PC-3 (cell line): ENCODE data around the gene PDE11A. TPM values are rescaled to one million over a fixed set of nuclear protein-coding genes. Genes with fewer than 3 reads are reported as not detected.
"Not testable (repeated sequence)": the region's sequence is repeated elsewhere in the genome, so short reads cannot be mapped to it uniquely, and the experiment has no call there.

Source experiments
- ATAC-seq: fragments of 200-7000 bp; cut with Tn5 transposase; 2 replicates; pipeline ENCODE4 v1.9.1; 2020; ENCODE audit warnings: mild to moderate bottlenecking, moderate library complexity
- BruUV-seq: library from RNA; stranded (reverse); fragments of 400-500 nt; replicated peaks from 2 replicates; lab custom pipeline; 2021; lab: Mats Ljungman, UMichigan
- CTCF ChIA-PET: fragments of 300-600 bp; sonication (Branson Sonifier 250); formaldehyde crosslinking; loops from one replicate; lab custom pipeline; 2022; ENCODE audit warnings: antibody characterized with exemption; lab: Charles Lee
- POLR2A ChIA-PET: fragments of 300-600 bp; sonication (Branson Sonifier 250); formaldehyde crosslinking; loops from one replicate; lab custom pipeline; 2022; ENCODE audit warnings: antibody characterized with exemption; ENCODE audit not compliant: unreplicated experiment; lab: Charles Lee
- DNase-seq: peaks from one replicate; pipeline ENCODE4 v3.0.0-alpha.2; 2015
- H2AFZ ChIP-seq: fragments of 300-600 bp; sonication (generic); 2 replicates; pipeline ENCODE4 v1.6.0; 2016; ENCODE audit warnings: antibody characterized with exemption, low read length
- H3F3A ChIP-seq: fragments of 300-600 bp; sonication (generic); one replicate; pipeline ENCODE4 v1.6.0; 2017; ENCODE audit warnings: antibody characterized with exemption, low read length, control low read depth, mild to moderate bottlenecking; ENCODE audit not compliant: unreplicated experiment
- H3K27ac ChIP-seq: fragments of 300-600 bp; sonication (generic); 2 replicates; pipeline ENCODE4 v1.5.1; 2016; ENCODE audit warnings: mild to moderate bottlenecking, low read length
- H3K27me3 ChIP-seq: fragments of 300-600 bp; sonication (generic); 2 replicates; pipeline ENCODE4 v1.6.1; 2016; ENCODE audit warnings: low read length, mixed read lengths
- H3K36me3 ChIP-seq: fragments of 300-600 bp; sonication (generic); 2 replicates; pipeline ENCODE4 v1.6.1; 2016; ENCODE audit warnings: low read depth, mixed run types, low read length, mixed read lengths
- H3K4me1 ChIP-seq: fragments of 300-600 bp; sonication (generic); 2 replicates; pipeline ENCODE4 v1.5.1; 2016; ENCODE audit warnings: low read length; ENCODE audit not compliant: insufficient read depth
- H3K4me2 ChIP-seq: fragments of 300-600 bp; sonication (generic); 2 replicates; pipeline ENCODE4 v1.6.0; 2016; ENCODE audit warnings: low read length
- H3K4me3 ChIP-seq: fragments of 300-600 bp; sonication (generic); 2 replicates; pipeline ENCODE4 v1.5.1; 2016; ENCODE audit warnings: mild to moderate bottlenecking, low read length, mixed read lengths
- H3K79me2 ChIP-seq: fragments of 300-600 bp; sonication (generic); 2 replicates; pipeline ENCODE4 v1.6.1; 2017; ENCODE audit warnings: low read length, mixed read lengths
- H3K9ac ChIP-seq: fragments of 300-600 bp; sonication (generic); 2 replicates; pipeline ENCODE4 v1.6.0; 2016; ENCODE audit warnings: mild to moderate bottlenecking, low read length
- H3K9me2 ChIP-seq: fragments of 300-600 bp; sonication (generic); replicated peaks from 2 replicates; pipeline ENCODE4 v1.6.1; 2016; ENCODE audit warnings: mixed run types, low read length, mixed read lengths
- H3K9me3 ChIP-seq: fragments of 300-600 bp; sonication (generic); 2 replicates; pipeline ENCODE4 v1.6.1; 2016; ENCODE audit warnings: low read length, mixed read lengths
- H4K20me1 ChIP-seq: fragments of 300-600 bp; sonication (generic); 2 replicates; pipeline ENCODE4 v1.6.1; 2016; ENCODE audit warnings: low read length, mixed read lengths
- CTCF ChIP-seq: fragments of 300-600 bp; sonication (generic); conservative IDR thresholded peaks from 2 replicates; pipeline ENCODE4 v1.5.1; 2017; ENCODE audit warnings: antibody characterized with exemption, low read depth, mild to moderate bottlenecking, low read length
- EZH2 ChIP-seq: fragments of 300-600 bp; sonication (generic); IDR thresholded peaks from one replicate; pipeline ENCODE4 v1.6.1; 2017; ENCODE audit warnings: antibody characterized with exemption, mild to moderate bottlenecking, low read length; ENCODE audit not compliant: unreplicated experiment
- EZH2phosphoT487 ChIP-seq: fragments of 300-600 bp; sonication (generic); IDR thresholded peaks from 2 replicates; pipeline ENCODE4 v1.6.1; 2018; ENCODE audit warnings: mild to moderate bottlenecking, antibody characterized with exemption, low read length, borderline replicate concordance
- intact Hi-C: fragments of 100-400 bp; cut with micrococcal nuclease; formaldehyde crosslinking; loops from 2 replicates; pipeline ENCODE4 v1.9.0; 2023
- total RNA-seq: library from RNA; depleted of rRNA; stranded (reverse); fragments of >200 nt; gene quantifications from 2 replicates; pipeline ENCODE4 v1.2.3, GENCODE V29; 2014

The PDE11A gene
- total RNA-seq, 1 experiment from 2014 or later, result 0.15 TPM

- no peak for TF ChIP-seq EZH2phosphoT487
- no peak for TF ChIP-seq CTCF
- TF ChIP-seq EZH2, result no peak
- intact Hi-C loops, result no loop called here
- no peak overlapping the region for H3K4me2 ChIP-seq
- H3K4me3 ChIP-seq, result no peak overlapping the region
- no peaks in the 10 kb centered on the region for H4K20me1 ChIP-seq
- no peak overlapping the region for H2AFZ ChIP-seq
- no peaks in the 10 kb centered on the region for H3K9me3 ChIP-seq
- CTCF ChIA-PET, result no interaction called here
- BruUV-seq, result no TSS peak
- H3K9me2 ChIP-seq, result no peaks in the 10 kb centered on the region
- H3K79me2 ChIP-seq, result no peaks in the 10 kb centered on the region
- DNase-seq, result no peak
- POLR2A ChIA-PET, result no interaction called here
- H3K27ac ChIP-seq, result no peak overlapping the region
- H3K4me1 ChIP-seq, result no peaks in the 10 kb centered on the region
- no peaks in the 10 kb centered on the region for H3F3A ChIP-seq
- no peak for ATAC-seq
- H3K27me3 ChIP-seq, result 0 out of 2 replicates have a peak, but pooled peaks cover 5% of the 10 kb centered on the region
- no peaks in the 10 kb centered on the region for H3K36me3 ChIP-seq
- H3K9ac ChIP-seq, result no peak overlapping the region
Observed at GRCh38 chr2:177843188-177843587, 229.4 kb downstream of the PDE11A start.

- H3K27me3 ChIP-seq, result 0 out of 2 replicates have a peak, but pooled peaks cover 5% of the 10 kb centered on the region
- BruUV-seq, result no TSS peak
- TF ChIP-seq CTCF (no peak), EZH2 (no peak), EZH2phosphoT487 (no peak)
- no peaks in the 10 kb centered on the region for H3K4me1 ChIP-seq
- ATAC-seq (no peak), DNase-seq (no peak)
- no peaks in the 10 kb centered on the region for H4K20me1 ChIP-seq
- H3K27ac ChIP-seq, result no peak overlapping the region
- intact Hi-C loops, result no loop called here
- H3F3A ChIP-seq, result no peaks in the 10 kb centered on the region
- no peaks in the 10 kb centered on the region for H3K79me2 ChIP-seq
- H3K9me3 ChIP-seq, result no peaks in the 10 kb centered on the region
- H3K4me2 ChIP-seq, result no peak overlapping the region
- no peak overlapping the region for H3K4me3 ChIP-seq
- H2AFZ ChIP-seq, result no peak overlapping the region
- ChIA-PET POLR2A (no interaction called here), CTCF (no interaction called here)
- no peaks in the 10 kb centered on the region for H3K36me3 ChIP-seq
- no peaks in the 10 kb centered on the region for H3K9me2 ChIP-seq
- no peak overlapping the region for H3K9ac ChIP-seq
Observed at GRCh38 chr2:177842243-177842642, 230.3 kb downstream of the PDE11A start.

GRCh38 chr2:177835418-177836204, 237.0 kb downstream of the PDE11A start:
- H3K9ac ChIP-seq, H3K27ac ChIP-seq, H3F3A ChIP-seq, CTCF ChIA-PET, DNase-seq, H3K4me2 ChIP-seq, H3K9me2 ChIP-seq, H3K27me3 ChIP-seq, H4K20me1 ChIP-seq, H3K79me2 ChIP-seq, H3K4me1 ChIP-seq, intact Hi-C loops, ATAC-seq, H3K4me3 ChIP-seq, H2AFZ ChIP-seq, H3K9me3 ChIP-seq, H3K36me3 ChIP-seq, BruUV-seq: not testable (repeated sequence)
- POLR2A ChIA-PET, result interaction anchor here (0.7 kb wide), 1 partner anchor 461 kb away, joined by 4 read pairs; no protein-coding TSS in a partner anchor
